Smooth muscle cell (in vitro differentiated cells): ENCODE results near the gene CES1. TPM values are rescaled to one million over a fixed set of nuclear protein-coding genes. Genes with fewer than 3 reads are reported as not detected.

ENCODE experiments used
- DNase-seq: peaks from one replicate; lab custom pipeline; 2025; ENCODE audit not compliant: unreplicated experiment; lab: John Stamatoyannopoulos, UW
- H2AFZ ChIP-seq: fragments of 200-600 bp; sonication (generic); 2 replicates; pipeline ENCODE4 v1.6.0; 2016; ENCODE audit warnings: antibody characterized with exemption, low read depth, mild to moderate bottlenecking
- H3F3A ChIP-seq: fragments of 200-600 bp; sonication (generic); 2 replicates; pipeline ENCODE4 v1.6.0; 2017; ENCODE audit warnings: antibody characterized with exemption, low read depth
- H3K27ac ChIP-seq: fragments of 200-600 bp; sonication (generic); 2 replicates; pipeline ENCODE4 v1.5.1; 2016; ENCODE audit warnings: low read depth, mild to moderate bottlenecking
- H3K27me3 ChIP-seq: fragments of 200-600 bp; sonication (generic); 2 replicates; pipeline ENCODE4 v1.6.1; 2016; ENCODE audit warnings: low read depth, mild to moderate bottlenecking
- H3K36me3 ChIP-seq: fragments of 200-600 bp; sonication (generic); 2 replicates; pipeline ENCODE4 v1.5.1; 2016; ENCODE audit warnings: low read depth
- H3K4me1 ChIP-seq: fragments of 200-600 bp; sonication (generic); 2 replicates; pipeline ENCODE4 v1.5.1; 2016; ENCODE audit warnings: low read depth
- H3K4me2 ChIP-seq: fragments of 200-600 bp; sonication (generic); 2 replicates; pipeline ENCODE4 v1.6.0; 2016; ENCODE audit warnings: mild to moderate bottlenecking
- H3K4me3 ChIP-seq: fragments of 200-600 bp; sonication (generic); 2 replicates; pipeline ENCODE4 v1.5.1; 2016; ENCODE audit warnings: mild to moderate bottlenecking
- H3K79me2 ChIP-seq: fragments of 200-600 bp; sonication (generic); 2 replicates; pipeline ENCODE4 v1.6.0; 2016; ENCODE audit warnings: low read depth, mild to moderate bottlenecking
- H3K9ac ChIP-seq: fragments of 200-600 bp; sonication (generic); 2 replicates; pipeline ENCODE4 v1.6.0; 2016; ENCODE audit warnings: low read depth
- H3K9me3 ChIP-seq: fragments of 200-600 bp; sonication (generic); replicated peaks from 2 replicates; pipeline ENCODE4 v1.5.1; 2016; ENCODE audit warnings: low read depth
- H4K20me1 ChIP-seq: fragments of 200-600 bp; sonication (generic); 2 replicates; pipeline ENCODE4 v1.6.0; 2016; ENCODE audit warnings: low read depth
- CTCF ChIP-seq: fragments of 200-600 bp; sonication (generic); IDR thresholded peaks from 2 replicates; pipeline ENCODE4 v1.5.1; 2017; ENCODE audit warnings: borderline replicate concordance, mild to moderate bottlenecking, antibody characterized with exemption; ENCODE audit not compliant: insufficient read depth, poor library complexity, severe bottlenecking
- WGBS: methylation state at CpG from one replicate; pipeline ENCODE4 v1.1.7; 2016; ENCODE audit warnings: low lambda C conversion rate; 5-methylcytosine and 5-hydroxymethylcytosine counted together
- polyA plus RNA-seq: library from polyadenylated mRNA; unstranded; fragments of >200 nt; fragmentation: Nextera tagmentation; extraction: Ambion mirVana; gene quantifications from 2 replicates; pipeline ENCODE4 v1.2.1, GENCODE V29; 2016
- total RNA-seq: library from RNA; depleted of rRNA; stranded (reverse); fragments of >200 nt; gene quantifications from 2 replicates; pipeline ENCODE4 v1.2.3, GENCODE V29; 2014

CES1 gene
- total and polyA plus RNA-seq, 2 experiments from 2014 or later = 0.74 TPM; not detected in 1

GRCh38 chr16:55779402-55780094 is 53.3 kb downstream of the CES1 start:
- no peak overlapping the region for H3K27ac ChIP-seq
- 68% methylated on average over 5 of the region's 7 CpGs for WGBS
- H3K4me1 ChIP-seq = no peaks in the 10 kb centered on the region
- no peaks in the 10 kb centered on the region for H3K36me3 ChIP-seq
- H3K9me3 ChIP-seq = no peaks in the 10 kb centered on the region
- no peak for DNase-seq
- no peak overlapping the region for H3K4me3 ChIP-seq
- peaks cover 7% of the 10 kb centered on the region for H3K27me3 ChIP-seq
- no peaks in the 10 kb centered on the region for H3K79me2 ChIP-seq
- no peaks in the 10 kb centered on the region for H3F3A ChIP-seq
- TF ChIP-seq CTCF = no peak
- H4K20me1 ChIP-seq = no peaks in the 10 kb centered on the region
- no peak overlapping the region for H3K4me2 ChIP-seq
- no peak overlapping the region for H3K9ac ChIP-seq
- H2AFZ ChIP-seq = no peak overlapping the region

- H3K4me3 ChIP-seq = no peak overlapping the region
- no peaks in the 10 kb centered on the region for H3K4me1 ChIP-seq
- no peaks in the 10 kb centered on the region for H3F3A ChIP-seq
- no peak for TF ChIP-seq CTCF
- H3K36me3 ChIP-seq = no peaks in the 10 kb centered on the region
- H3K9me3 ChIP-seq = no peaks in the 10 kb centered on the region
- no peaks in the 10 kb centered on the region for H3K79me2 ChIP-seq
- no peak for DNase-seq
- no peaks in the 10 kb centered on the region for H4K20me1 ChIP-seq
- no peak overlapping the region for H3K27ac ChIP-seq
- no peak overlapping the region for H3K9ac ChIP-seq
- 98% methylated on average over 2 of the region's 2 CpGs for WGBS
- no peak overlapping the region for H3K4me2 ChIP-seq
- peaks cover 4% of the 10 kb centered on the region for H3K27me3 ChIP-seq
- H2AFZ ChIP-seq = no peak overlapping the region
Measured at GRCh38 chr16:55778757-55779156, 54.1 kb downstream of the CES1 start.

DNA sequence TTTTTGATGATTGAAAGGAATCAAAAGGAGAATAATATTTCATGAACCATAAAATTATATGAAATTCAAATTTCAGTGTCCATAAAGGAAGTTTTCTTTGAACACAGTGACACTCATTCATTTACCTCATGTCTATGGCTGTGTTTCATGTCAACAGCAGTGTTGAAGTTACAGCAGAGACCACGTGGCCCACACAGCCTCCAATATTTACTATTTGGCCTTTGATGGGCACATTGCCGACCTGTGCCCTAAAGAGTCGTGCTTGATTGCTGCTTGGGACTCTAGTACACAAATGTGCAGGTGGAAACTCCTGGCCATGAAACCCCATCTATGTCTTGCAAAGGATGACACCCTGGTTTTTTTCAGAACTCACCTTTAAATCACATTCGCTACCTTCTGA is 57.0 kb downstream of the CES1 start:
- TF ChIP-seq CTCF = no peak
- Histone ChIP-seq H4K20me1 (no peaks in the 10 kb centered on the region), H3K4me3 (no peak overlapping the region), H2AFZ (no peak overlapping the region), H3K4me2 (no peak overlapping the region), H3K4me1 (no peaks in the 10 kb centered on the region), H3K36me3 (no peaks in the 10 kb centered on the region), H3K27ac (no peak overlapping the region), H3K79me2 (no peaks in the 10 kb centered on the region), H3K9me3 (no peaks in the 10 kb centered on the region), H3K27me3 (no peaks in the 10 kb centered on the region), H3K9ac (no peak overlapping the region), H3F3A (no peaks in the 10 kb centered on the region)
- WGBS = 88% methylated on average over 4 of the region's 4 CpGs
- no peak for DNase-seq
